Amygdala (tissue), 56 donors: ENCODE measurements around the gene DNAJC22.
A peak's percentile ranks its signal among the peaks of the same experiment; 100 is the strongest.
"Not testable (repeated sequence)": the region's sequence is repeated elsewhere in the genome, so short reads cannot be mapped to it uniquely, and the experiment has no call there.

Experiments used
- DNase-seq, 56 donors: peaks; one replicate each; lab custom pipeline; 2025; lab: John Stamatoyannopoulos, UW

DNAJC22 gene

DNA sequence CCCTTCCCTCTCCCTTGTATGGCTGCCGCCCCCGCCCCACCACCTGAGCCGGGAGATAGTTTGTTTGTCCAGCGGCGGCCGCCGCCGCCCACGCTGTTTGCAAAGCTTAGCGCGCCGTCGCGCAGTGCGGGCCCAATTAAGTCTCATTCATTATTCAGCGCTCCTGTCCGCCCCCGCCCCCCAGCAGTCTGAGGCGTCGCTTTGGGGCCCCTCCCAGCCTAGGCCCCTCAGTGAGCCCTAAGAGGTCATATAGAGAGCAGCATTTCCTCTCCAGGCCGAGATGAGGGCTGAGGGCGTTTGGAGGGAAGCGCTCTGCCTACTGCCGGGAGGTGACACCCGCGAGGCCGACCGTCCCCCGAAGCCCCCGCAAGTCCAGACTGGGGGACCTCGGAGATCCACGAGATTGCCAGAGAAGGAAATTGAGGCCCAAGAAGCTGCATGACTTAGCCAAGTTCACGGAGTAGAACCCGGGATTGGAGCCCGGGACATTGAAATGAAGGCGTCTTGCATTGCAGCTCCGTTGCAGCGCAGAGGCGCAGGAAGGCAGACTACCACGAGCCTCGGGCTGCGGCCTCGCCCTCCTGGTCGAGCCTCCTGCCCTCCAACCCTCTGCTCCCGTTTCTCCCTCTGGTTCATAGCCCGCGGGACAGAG lies at the start of gene DNAJC22:
Gene DNAJC22, plus strand, starts transcription at position 230 of the 652 bp plus-strand sequence. CDS start 1,985 bp downstream, outside the sequence.
- peak in 2 of 56 donors; percentile 7 to 13 for DNase-seq

DNA sequence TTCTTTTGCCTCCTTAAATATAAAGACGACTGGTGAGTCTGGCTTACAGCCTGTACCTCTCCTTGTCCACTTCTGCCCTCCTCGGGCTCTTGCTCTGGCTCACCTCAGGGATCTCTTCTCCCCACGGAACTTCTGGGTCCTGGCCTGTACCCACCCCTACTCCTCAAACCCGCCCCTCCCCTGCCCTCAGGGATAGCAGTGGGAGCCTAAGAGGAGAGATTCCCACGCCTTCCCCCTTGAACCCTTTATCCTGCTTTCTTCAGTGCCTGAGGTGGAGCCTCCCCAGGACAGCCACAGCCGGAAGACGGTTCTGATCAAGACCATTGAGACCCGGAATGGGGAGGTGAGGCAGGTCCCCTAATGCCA lies 49.0 kb upstream of the DNAJC22 start:
- DNase-seq: no peak

DNA sequence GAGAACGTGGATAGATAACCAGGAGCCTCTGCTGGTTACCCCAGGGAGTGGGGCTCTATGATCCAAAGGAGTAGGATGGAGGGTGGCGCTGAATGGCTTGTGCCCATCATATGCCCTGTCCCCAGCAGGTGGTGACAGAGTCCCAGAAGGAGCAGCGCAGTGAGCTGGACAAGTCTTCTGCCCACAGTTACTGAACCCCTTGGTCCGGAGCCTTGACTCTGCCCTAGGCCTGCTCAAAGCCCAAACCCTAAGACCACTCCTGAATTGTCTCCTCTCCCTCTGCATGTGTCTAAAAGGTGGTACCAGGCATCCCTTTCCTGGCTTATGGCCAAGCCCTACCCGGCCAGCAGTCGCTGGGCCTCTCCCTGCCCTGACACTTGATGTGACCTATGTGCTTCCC lies 48.5 kb upstream of the DNAJC22 start:
- no peak for DNase-seq

DNA sequence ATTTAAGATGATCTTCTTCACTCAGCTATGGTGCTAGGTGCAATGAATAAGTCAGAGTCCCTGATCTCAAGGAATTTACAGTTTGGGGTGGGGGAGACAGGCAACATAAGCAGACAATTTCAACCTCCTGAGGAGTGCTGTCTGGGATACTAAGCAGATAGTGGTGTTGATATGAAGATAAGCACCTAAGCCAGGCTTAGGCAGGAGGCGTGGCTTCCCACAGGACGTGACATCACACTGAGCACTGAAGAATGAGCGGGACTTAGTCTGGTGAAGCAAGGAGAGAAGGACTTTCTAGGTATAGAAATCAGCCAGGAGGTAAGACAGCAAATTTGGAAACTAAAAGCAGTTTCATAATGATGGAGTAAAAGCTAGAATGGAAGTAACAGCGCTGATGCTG lies 44.9 kb upstream of the DNAJC22 start:
- no peak for DNase-seq

DNA sequence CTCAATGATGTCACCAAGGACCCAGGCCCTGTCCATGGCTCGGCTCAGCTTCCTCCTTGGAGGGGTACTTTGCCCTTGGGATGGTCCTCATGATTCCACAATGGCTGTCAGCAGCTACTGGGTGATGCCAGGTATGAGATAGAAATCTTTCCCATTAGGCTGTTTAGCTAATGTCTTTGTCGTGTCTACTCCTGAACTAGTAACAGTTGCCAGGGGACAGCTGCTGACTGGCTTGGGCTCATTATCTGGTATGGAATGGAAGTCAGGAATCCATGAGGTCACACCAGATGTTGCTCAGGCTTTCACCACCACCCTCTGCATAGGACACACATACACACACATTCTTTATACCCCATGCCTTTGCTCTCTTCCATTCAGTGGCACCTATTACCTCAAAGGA lies 42.5 kb upstream of the DNAJC22 start:
- DNase-seq: no peak

DNA sequence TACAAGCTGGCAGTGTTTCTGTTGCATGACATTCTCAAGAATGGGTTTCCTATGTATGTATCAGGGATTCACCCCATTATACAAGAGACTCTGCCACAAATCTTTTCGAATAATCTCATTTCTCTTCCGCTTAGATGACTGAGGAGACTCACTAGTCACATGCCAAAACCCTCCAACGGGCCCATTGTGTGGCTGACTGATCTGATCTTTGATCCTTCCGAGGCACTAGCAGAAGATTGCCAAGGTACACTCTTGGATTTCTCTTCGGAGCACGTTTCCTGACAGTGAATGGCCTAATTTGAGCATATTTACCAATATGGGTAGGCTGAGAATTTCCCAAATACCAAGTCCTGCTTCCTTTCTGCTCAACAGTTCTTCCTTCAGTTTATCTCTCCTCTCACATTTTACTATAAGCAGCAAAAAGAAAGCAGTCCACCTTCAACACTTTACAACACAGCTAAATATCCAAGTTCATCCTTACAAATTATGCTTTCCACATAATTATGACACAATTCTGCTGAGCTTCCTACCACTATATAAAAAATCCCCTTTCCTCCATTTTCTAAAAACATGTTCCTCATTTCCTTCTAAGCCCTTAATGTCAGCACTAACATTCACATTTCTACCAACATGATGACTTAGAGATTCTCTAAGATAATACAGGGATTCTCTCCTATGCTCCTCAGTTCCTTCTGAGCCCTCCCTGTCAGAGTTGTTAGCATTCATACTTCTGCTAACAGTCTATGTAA lies 40.8 kb upstream of the DNAJC22 start:
- DNase-seq: no peak

DNA sequence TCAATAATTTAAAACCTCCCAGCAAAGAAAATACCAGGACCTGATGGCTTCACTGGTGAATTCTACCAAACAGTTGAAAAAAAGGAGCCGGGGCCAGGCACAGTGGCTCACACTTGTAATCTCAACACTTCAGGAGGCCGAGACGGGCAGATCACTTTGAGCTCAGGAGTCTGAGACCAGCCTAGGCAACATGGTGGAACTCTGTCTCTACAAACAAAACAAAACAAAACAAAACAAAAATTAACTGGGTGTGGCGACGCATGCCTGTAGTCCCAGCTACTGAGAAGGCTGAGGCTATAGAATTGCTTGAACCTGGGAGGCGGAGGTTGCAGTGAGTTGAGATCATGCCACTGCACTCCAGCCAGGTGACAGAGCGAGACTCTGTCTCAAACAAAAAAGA lies 37.3 kb upstream of the DNAJC22 start:
- no peak for DNase-seq

DNA sequence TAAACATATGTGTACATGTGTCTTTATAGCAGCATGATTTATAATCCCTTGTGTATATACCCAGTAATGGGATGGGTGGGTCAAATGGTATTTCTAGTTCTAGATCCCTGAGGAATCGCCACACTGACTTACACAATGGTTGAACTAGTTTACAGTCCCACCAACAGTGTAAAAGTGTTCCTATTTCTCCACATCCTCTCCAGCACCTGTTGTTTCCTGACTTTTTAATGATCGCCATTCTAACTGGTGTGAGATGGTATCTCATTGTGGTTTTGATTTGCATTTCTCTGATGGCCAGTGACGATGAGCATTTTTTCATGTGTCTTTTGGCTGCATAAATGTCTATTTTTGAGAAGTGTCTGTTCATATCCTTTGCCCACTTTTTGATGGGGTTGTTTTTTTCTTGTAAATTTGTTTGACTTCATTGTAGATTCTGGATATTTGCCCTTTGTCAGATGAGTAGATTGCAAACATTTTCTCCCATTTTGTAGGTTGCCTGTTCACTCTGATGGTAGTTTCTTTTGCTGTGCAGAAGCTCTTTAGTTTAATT lies 36.2 kb upstream of the DNAJC22 start:
- DNase-seq: not testable (repeated sequence)

DNA sequence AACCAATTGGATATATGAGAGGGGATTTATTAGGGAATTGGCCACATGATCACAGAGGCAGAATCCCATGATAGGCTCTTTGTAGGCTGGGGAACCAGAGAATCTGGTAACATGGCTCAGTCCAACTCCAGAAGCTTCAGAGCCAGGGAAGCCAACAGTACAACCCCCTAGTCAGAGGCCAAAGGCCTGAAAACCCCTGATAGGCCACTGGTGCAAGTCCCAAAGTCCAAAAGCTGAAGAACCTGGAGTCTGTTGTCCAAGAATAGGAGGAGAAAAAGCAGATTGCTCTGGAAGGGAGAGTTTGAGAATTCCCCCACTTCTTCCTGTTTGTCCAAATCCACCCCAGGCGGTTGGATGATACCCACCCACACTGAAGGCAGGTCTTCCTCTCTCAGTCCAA lies 31.9 kb upstream of the DNAJC22 start:
- DNase-seq: no peak

DNA sequence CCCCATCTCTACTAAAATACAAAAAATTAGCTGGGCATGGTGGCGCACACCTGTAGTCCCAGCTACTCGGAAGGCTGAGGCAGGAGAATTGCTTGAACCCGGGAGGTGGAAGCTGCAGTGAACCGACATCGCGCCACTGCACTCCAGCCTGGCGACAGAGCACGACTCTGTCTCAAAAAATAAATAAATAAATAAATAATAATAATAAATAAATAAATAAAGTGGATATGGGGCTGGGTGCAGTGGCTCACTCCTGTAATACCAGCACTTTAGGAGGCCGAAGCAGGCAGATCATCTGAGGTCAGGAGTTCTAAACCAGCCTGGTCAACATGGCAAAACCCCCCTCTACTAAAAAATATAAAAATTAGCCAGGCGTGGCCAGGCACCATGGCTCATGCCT lies 29.6 kb upstream of the DNAJC22 start:
- not testable (repeated sequence) for DNase-seq

DNA sequence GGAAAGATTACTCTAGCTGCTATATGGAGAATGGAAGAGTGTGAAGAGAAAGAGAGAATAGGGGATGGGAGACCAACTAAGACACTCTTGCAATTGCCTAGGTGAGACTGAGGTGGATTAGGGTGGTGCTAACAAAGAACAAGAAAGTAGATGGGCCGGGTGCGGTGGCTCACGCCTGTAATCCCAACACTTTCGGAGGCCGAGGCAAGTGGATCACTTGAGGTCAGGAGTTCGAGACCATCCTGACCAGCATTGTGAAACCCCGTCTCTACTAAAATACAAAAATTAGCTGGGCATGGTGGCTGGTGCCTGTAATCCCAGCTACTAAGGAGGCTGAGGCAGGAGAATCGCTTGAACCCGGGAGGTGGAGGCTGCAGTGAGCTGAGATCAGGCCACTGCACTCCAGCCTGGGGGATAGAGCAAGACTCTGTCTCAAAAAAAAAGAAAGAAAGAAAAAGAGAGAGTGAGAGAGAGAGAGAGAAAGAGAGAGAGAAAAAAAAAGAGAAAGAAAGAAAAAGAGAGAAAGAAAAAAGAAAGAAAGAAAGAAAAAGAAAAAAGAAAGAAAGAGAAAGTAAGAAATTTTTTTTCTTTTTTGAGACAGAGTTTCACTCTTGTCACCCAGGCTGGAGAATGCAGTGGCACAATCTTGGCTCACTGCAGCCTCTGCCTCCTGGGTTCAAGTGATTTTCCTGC lies 26.1 kb upstream of the DNAJC22 start:
- DNase-seq: not testable (repeated sequence)

DNA sequence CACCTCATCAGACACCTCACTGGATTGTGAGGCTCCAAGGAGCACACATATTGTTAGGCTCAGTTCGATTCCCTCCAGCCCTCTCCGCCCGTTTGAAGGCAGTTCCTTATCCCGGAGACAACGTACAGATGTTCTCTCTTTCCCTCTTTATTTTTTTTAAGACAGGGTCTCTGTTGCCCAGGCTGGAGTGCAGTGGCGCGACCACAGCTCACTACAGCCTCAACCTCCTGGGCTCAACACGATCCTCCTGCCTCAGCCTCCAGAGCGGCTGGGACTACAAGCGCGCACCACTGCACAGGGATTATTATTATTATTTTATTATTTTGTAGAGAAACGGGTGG lies 24.4 kb upstream of the DNAJC22 start:
- no peak for DNase-seq

DNA sequence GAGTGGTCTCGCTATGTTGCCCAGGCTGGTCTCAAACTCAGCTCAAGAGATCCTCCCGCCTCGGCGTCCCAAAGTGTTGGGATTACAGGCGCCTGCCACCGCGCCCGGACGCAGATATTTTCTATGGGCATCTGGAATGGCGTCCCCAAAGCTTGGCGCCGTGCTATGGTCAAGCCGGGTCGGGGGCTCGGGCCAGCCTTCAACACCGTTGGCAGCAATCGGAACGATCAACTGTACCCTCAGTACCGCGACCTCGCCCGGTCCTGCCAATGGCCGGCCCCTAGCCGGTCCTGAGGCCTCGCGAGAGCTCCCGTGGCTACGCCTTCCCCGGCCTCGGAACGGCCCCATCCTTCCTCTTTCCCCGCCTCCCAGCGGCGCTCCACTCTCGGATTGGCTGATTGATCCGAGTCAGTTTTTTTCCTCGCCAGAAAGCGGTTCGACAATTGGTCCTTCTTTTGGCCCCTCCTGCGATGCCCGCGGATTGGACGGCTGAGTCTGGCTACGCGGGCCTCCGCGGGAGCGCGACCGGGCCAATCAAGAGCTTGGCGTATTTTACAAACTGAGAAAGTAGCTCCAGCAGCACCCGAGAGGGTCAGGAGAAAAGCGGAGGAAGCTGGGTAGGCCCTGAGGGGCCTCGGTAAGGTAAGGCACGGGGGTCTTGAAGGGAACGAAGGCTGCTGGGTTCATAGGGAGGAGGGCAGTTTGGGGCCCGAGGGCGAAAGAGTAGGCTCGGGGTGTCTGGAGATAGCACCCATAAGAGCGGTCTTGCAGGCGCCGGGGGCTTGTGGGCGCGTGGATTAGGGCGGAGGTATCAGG lies 23.8 kb upstream of the DNAJC22 start, which contains the start of gene TROAP:
Gene TROAP, plus strand, starts transcription at position 548 of the 816 bp plus-strand sequence. CDS start 354 bp downstream, outside the sequence.
- DNase-seq: peak; percentile 58 to 99 (median 95)

DNA sequence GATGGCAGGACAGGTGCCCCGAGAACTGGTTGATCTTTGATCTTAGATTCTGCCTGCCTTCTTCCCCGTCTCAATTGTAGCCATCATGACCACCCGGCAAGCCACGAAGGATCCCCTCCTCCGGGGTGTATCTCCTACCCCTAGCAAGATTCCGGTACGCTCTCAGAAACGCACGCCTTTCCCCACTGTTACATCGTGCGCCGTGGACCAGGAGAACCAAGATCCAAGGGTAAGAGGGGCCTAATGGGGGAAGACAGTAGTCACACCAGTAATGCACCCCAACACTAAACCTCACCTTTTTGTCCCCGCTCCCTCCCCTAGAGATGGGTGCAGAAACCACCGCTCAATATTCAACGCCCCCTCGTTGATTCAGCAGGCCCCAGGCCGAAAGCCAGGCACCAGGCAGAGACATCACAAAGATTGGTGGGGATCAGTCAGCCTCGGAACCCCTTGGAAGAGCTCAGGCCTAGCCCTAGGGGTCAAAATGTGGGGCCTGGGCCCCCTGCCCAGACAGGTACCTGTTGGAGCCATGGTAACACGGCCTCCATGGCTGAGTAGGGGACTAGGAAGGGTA lies 23.1 kb upstream of the DNAJC22 start:
- no peak for DNase-seq

DNA sequence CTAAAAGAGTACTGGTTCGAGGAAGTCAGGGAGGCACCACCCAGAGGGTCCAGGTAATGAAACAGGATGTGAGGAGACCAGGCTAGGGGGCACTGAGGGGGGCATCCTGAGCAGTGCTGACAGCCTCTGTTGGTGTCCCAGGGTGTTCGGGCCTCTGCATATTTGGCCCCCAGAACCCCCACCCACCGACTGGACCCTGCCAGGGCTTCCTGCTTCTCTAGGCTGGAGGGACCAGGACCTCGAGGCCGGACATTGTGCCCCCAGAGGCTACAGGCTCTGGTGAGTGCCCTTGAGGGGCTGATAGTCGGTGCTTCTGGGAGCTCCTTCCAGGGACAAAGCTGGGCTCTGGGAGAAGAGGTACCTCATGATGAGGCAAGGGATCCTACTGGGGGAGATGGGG lies 21.1 kb upstream of the DNAJC22 start:
- DNase-seq: no peak

DNA sequence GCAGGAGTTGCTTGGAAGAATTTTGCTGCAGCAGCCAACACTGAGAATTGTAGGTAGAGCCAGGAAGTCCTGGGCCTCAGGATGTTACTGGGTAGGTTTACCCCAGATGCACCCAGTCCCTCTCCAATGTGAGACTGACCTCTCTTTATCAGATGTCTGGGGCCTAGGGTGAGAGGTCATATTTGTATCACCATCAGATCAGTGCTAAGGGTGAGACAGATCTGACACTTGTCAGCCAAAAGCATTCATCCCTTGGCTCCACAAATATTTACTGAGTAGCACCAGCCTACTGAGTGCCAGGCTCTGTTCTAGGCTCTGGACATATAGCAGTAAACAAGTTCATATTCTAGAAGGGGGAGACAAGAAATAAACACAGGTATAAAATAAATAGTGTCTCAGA lies 19.3 kb upstream of the DNAJC22 start:
- no peak for DNase-seq

DNA sequence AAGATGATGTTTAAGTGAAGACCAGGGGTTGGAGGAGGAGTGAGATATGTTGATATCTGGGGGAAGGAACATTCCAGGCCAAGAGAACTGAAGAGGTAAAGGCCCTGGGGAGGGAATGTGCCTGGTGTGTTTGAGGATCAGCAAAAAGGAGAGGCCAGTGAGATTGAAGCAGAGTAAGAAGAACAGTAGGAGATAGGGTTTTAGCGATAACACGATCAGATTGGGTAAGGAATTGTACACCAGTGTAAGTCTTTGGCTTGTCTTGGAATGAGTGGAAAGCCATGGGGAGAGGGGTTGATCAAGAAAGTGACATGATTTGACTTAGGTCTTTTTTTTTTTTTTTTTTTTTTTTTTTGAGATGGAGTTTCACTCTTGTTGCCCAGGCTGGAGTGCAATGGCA lies 18.8 kb upstream of the DNAJC22 start:
- no peak for DNase-seq

DNA sequence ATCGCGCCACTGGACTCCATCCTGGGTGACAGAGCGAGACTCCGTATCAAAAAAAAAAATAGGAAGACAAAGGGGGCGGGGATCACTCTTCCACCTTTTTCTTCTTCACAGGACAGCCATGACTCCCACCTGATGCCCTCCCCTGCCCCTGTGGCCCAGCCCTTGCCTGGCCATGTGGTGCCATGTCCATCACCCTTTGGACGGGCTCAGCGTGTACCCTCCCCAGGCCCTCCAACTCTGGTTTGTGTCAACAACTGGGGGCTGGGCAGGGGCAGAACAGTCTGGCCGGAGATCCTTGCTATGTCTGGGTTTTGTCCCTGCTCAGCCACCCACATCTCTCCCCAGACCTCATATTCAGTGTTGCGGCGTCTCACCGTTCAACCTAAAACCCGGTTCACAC lies 17.9 kb upstream of the DNAJC22 start:
- DNase-seq: no peak

DNA sequence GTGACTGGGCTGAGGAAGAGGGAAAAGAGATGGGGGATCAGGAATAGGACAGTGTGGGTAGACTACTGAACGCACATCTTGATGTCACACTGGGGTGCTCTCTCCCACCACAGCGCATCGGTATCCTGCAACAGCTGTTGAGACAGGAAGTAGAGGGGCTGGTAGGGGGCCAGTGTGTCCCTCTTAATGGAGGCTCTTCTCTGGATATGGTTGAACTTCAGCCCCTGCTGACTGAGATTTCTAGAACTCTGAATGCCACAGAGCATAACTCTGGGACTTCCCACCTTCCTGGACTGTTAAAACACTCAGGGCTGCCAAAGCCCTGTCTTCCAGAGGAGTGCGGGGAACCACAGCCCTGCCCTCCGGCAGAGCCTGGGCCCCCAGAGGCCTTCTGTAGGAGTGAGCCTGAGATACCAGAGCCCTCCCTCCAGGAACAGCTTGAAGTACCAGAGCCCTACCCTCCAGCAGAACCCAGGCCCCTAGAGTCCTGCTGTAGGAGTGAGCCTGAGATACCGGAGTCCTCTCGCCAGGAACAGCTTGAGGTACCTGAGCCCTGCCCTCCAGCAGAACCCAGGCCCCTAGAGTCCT lies 16.6 kb upstream of the DNAJC22 start:
- DNase-seq: no peak
